GM19328 (cell line): ENCODE results near the gene AFF3.
"Not testable (repeated sequence)": the region's sequence is repeated elsewhere in the genome, so short reads cannot be mapped to it uniquely, and the experiment has no call there.

Source experiments
- ATAC-seq: cut with Tn5 transposase; IDR thresholded peaks from one replicate; pipeline ENCODE4 v1.9.1; 2021; ENCODE audit warnings: mild to moderate bottlenecking, moderate library complexity; ENCODE audit not compliant: unreplicated experiment

The AFF3 gene

DNA sequence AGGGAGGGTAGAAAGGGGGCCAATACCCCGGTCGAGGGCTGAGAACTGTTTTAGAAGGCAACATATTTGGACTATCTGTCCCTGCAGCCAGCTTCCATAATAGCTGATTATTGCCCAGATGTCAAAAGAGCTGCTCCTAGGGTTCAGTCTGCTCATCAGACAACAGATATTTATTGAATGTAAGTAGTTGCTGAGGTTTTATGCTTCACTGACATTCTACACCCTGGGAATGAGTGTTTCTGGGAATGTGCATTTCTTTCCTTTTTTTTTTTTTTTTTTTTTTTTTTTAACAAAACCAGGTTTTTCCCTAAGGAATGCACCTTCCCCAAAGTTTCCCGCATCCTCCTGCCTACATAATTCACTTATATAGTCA, 33.8 kb downstream of the AFF3 start:
- not testable (repeated sequence) for ATAC-seq

DNA sequence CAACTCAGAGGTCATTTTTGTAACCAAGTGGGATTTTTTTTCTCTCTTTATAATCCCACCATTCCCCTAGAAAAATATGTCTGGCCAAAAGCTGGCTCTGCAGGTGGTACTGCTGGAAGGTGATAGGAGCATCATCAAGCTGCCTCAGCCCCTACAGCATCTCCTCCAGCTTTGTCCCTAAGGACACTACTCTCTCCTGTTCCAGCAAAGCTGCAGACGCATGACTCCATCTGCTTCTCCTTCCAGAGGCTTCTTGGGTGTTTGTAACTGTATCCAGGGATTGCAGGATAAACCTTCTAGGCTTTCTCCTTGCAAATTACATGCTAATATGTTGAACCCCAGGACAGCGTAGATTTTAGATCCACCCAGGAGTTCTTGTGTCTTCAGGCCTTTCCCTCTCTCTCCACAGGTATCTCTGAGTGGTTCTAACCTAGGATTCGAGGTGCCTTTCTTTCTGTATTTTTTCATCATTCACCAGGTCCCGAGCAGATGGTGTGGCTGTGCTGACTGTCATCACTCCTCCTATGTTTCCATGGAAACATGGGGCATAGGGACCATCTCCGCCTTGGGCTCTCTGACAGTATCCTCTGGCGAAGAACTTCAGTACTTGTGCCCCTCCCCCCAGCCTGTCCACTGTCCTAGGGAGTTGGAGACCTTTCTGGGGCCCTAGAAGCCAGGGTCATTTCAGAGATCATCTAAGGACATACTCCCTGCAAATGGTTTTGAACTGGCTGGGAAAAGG, 34.3 kb downstream of the AFF3 start:
- no peak for ATAC-seq

DNA sequence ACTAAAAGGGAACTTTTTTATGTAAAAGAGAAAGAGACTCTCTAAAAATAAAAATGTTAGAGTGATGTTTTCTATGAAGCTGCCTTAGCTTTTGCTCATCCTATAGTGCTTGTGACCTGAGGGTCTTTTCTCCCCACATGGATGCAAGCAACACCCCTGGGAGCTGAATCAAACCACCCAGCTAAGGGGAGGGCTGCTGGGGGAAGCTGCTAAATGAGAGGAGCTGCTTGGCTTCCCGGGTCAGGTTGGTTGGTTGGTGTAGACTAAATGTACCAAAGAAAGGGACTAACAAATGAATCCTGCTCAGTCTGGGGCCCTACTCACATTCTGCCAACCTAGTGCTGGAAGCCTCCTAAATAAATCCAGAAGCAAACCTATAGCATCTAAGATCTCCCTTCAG, 35.0 kb downstream of the AFF3 start:
- ATAC-seq = no peak

DNA sequence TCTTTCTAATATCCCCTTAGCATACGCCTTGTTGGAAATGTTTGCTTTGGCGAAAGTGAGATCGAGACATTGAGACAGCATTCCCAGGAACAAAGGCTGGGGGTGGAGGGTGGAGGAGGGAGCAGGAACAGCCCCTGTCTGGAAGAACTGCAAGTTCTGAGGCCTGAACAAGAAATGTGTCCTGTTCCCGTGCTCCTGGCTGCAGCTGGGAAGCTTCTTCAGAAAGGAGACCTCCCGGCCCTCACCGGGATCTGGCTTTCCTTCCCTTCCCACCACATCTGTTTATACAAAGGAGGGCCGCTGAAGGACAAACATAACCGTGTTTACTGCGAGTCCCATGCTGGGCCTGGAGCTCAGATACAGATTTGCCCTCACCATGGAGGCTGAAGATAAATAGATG, 35.9 kb downstream of the AFF3 start:
- no peak for ATAC-seq

DNA sequence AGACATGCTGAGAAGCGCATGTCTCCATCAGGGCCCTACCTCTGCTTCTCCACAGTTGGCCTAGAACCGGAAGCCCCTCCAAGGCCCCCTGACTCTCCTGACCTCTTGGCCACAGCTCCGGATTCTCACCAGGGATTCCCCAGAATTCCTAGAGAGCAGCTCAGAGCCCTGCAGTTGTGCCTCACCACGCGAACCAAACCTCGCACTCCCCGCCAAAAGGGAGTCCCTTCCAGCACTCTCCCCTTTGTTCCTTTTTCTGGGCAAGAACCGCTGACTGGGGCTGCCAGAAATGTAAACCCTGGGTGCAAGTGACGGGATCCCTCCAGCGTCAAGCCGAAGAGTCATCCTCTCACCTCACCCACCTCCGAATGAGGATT, 36.7 kb downstream of the AFF3 start:
- ATAC-seq = no peak

DNA sequence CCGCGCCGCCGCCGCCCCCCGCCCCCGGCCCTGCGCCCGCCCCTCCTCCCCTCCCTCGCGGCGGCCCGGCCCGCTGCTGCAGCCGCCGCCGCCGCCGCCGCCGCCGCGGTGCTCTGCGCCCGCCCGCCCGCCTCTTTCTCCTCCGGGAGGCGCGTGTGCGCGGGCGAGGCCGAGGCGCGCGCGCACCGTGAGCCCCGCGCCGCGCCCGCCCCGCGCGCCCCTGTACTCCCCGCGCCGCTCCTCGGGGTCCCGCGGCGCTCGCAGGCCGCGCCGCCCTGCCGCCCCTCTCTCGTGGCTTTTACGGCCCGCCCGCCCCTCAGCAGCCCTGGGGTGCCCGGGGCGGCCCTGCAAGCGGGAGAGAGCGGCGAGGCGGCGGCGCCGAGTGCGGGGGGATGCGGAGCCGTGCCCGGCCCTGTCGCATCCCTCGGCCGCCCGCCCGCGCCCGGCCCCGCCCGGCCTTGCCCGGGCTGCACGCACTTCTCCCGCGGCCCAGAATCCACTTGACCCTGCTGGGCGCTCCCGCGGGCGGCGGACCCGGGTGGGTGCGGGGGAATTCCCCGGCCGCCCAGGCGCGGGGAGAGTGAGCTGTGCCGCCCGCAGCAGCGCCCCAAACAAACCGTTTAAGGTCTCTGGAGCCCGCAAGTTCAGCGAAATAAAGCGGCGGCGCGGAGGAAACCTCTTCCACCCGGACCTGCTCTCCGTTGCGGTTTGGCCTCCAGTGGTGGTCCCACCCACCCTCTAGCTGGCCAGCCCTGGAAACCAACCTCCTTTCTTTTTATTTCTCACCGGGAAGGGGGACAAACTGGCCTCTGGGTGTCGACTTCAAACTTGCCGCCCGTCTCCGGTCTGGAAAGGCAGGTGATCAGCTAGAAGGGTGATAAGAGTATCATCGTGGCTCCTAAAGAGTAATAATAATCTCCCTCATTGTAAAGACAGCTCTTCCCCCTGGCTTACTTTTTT, 37.4 kb downstream of the AFF3 start:
- ATAC-seq = no peak

DNA sequence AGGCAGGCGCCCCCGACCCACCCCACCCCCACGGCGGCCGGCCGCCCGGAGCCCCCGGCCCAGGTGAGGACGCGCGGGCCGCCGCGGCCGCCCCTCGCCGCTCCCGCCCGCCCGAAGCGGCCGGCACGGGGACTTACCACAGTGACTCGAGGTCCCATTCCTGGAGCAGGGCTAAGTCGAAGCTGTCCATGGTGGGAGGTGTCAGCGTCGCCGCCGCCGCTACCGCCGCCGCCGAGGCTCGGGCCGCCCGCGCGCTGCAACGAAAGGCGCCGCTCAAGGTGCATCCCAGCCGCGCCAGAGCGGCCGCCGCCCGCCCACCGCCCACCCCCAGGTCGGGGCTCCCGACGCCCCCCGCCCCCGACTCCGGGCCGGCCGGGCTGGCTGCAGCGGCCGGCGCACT, 38.1 kb downstream of the AFF3 start:
- not testable (repeated sequence) for ATAC-seq

DNA sequence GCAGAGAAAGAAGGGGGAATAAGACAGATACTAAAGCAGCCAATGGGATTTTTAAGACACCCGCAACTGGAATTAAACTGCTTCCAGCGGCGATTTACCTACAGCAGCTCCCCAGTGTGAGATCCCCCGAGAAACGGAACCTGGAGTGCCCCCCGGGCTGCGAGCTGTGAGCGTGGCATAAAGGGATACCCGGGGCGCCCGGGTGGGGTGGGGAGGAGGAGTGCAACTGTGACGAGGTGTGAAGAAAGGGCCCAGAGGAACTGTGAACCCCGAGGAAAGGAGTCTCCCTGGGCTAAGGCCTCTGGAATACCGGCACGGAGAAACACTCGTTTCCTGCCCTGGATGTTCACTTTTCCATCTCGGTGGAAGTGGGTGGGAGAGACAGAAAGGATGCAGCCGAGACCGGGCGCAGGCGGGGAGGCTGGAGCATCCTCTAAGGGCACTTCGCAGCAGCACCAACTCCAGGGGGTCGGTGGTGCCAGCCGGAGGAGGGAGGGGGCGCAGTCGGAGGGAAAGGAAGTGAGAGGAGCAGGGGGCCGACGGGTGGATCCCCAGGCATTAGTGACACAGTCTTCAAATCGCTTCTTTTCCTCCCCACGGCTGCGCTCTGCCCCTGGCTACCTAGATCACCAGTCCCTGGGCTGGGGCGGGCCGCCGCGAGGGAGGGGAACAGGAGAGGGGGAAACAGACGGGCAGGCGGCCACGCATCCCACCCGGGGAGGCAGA, 38.7 kb downstream of the AFF3 start:
- not testable (repeated sequence) for ATAC-seq

DNA sequence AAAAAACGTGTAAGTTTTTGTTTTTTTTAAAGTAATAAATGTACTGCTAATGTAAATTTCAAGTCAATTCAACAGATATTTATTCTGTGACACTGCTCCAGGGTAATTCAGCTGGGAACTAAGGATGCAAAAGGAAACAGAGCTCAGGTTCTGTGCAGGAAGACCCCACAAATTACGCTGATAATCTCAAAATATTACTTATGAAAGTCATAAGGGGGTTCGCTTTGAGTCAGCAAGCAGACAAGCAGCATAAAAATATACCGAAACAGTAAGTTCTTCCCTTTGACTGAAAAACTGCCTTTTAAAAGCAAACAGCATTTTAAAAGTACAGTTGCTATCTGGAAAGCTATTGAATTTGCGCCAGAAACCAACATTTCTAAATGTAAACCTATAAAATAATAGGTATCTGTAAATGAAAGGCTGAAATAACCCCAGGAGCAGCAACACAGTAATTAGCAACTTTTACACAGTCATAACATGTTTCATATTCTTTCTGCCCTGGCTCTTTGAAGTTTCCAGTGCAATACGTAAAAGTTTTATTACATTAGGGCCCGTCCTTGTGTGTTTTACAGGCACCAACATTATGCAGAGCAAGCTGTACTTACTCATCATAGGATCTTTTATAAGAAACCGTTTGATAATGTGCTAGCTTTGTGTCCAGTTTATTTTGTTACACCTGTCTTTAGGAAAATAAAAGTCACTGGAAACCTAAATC, 39.8 kb downstream of the AFF3 start:
- not testable (repeated sequence) for ATAC-seq

DNA sequence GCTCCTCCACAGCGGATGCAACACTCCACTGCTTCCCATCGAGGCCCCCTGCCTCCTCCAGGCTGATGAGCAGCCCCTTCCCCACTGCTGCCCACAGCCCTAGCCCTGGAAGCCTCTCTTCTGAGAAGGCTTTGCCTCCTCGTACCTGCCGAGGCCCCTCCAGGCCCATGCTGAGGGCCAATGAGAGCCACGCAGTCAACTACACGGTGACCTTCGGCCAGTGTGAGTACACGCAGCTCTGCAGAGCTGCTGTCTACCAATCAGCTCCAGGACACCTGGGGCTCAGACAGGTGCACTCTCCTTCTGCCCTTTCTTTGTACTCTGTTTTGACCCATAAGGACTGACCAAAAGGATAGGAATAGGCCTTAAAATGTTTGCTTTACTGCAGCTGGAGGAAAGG, 43.5 kb downstream of the AFF3 start:
- not testable (repeated sequence) for ATAC-seq

DNA sequence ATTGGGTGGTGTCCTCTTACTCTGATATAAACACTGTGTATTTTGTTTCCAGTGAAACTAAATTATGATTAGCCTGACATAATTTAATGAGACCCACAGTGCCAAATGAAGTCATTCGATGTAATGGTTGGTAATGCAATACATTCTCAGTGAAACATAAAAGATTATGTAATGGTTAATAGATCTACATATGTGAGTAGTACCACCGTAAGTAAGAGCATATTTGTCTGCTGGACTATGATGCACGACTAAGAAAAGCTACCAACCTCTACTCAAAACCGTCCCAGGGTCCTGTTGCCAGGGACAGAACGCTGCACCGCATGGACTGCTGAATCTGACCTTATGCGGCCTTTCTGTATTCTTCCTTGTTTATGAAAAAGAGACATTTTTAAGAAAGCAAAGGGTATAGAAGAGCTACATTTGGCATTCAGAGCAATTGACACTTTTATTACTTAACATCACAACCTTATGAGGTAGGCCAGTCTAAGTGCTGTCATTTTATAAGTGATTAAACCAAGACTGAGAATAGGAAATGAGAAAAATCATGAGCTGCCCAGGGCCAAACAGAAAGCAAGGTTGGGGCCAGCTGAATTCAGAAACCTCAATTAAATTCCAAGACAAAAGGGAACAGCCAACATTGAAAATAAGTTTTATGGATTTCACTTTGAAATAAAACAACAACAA, 44.6 kb downstream of the AFF3 start:
- ATAC-seq = not testable (repeated sequence)

DNA sequence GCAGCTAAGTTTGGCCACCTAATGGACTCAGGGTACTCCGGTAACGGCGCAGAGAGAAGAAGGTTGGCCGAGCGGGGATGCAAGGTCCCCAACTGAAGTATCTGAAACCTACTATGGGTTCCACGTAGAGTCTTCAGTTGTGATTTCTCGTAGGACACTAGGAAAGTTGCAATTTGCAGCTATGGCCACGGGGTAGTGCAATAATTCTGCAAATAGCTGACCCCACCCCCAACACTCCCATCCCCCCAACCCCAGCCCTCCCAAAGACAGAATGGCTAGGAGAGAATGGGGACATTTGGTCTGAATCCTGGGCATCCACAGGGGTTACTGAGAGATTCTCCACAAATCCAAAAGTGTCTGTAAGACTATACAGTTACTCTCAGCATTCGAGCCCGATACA, 46.5 kb downstream of the AFF3 start:
- ATAC-seq = not testable (repeated sequence)

DNA sequence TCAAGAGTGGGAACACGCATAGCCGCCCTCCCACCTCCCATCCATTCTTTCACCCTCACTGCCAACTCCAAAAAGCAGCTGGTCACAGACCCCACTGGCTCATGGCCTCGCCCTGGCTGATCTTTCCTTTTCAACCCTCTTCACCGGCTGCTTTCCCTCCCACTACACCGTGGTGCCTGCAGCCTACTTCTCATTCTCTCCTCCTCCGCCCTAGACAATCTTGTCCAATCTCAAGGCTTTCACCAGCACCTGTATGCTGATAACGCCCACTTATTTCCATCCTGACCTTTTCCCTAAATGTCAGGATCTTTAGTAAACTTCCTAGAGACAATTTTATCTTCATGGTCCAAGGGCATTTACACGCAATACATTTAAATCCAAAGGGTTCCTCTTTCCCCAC, 50.6 kb downstream of the AFF3 start:
- ATAC-seq = not testable (repeated sequence)

DNA sequence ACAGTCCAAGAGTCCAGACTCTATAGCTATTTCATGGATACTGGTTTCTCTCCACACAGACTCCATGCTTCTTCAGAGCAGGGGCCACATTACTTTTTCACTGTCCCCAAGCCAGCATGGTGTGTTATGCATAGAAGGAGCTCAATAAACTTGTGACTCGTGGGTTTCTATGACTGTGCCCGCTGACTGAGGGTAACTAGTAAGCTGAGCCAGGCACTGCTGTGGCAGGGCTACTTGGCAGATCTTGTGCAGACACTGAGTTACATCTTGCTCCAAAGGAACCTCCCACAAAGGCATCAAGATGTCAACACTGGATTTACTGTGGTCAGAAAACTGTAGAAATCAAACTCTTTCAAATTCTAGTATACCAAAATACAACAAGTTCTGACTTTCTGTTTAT, 56.6 kb downstream of the AFF3 start:
- ATAC-seq = not testable (repeated sequence)

DNA sequence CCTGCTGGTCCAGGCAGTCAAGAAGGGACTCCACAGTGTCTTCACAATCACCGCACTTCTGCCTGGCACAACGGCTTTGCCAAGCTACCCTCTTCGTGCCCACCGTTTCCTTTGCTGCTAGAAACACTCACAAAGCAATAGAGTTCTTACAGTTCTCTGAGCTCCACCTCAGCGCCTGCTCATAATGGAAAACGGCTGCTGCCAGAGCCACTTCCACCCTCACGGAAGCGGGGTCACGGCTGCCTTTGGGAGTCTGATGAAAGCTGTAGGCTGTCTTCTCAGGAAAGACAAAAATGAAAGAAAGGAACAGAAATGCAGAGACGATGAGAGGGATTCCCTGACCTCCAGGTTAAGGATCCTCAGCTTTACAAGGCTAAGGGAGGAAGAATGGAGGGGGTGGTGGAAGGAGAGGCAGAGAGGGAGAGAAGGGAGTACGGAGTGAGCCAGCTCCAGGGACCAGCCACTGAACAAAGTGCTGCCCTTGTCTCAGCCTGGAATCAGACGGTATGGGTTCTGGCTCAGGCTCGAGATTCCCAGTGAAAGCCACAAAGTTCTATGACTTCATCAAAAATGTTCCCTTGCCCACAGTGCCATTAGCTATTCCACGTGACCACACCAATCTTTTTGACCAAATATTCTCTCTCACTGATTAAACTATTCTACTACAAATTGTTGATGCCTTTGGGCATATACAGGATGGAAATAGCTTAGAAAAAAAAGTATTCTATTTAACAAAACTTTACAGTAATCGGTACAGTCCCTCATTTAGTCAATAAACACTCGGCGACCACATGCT, 58.8 kb downstream of the AFF3 start:
- ATAC-seq = not testable (repeated sequence)

DNA sequence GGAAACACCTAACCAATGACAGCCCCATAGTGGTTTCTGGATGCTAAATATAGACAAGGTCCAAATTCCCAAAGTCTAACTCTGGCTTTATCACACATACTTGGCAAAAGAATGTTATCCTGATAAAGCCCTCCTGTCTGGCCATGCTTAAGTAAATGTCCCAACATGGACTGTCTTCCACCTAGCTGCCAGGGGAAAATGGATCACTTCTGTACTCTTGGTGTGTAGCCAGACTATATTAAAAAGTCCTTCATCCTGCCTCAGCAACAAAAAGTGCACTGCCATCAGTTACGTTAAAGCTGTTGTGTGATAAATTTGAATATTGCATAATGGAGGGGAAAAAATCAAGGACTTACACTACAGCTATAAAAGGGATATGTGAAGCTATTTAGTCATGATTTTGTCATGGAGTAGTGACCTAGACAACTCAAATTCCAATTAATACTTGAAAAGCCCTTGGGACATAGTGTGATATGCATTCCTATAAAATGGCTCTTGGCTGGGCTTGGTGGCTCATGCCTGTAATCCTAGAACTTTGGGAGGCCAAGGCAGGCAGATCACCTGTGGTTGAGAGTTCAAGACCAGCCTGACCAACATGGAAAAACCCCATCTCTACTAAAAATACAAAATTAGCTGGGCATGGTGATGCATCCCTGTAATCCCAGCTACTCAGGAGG, 60.0 kb downstream of the AFF3 start:
- ATAC-seq = not testable (repeated sequence)

DNA sequence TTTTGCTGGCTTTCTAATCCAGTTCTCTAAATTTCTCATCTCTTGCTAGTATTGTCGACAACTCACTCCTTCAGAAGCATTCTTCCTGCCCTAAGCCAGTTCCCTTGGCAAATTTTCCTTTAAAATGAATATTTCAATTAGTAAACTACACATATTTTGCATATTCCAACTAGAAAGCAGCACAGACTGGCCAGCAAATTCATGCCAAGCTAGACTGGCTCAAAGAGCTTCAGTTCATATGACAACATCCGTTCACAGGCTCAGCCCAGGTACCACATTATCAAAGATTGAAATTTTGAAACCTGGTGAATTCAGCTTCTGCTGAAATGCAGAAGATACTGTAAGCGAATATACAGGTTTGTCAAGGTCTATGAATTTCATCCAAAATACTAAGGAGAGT, 64.5 kb downstream of the AFF3 start:
- ATAC-seq = no peak

DNA sequence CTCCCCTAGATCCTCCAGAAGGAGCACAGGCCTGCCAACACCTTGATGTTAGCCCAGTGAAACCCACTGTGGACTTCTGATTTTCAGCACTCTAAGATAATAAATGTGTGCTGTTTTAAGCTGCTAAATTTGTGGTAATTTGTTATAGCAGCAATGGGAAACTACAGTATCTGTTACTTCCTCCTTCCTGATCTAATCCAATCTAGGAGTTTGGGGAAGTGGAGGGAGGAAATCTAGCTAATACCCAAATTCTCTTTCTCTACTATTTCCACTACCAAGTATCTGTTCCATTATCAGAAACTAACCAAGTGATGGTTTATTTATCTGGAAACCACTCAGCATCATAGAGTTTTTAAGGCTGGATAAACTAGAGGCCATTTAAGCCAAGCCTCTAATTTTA, 64.9 kb downstream of the AFF3 start:
- no peak for ATAC-seq

DNA sequence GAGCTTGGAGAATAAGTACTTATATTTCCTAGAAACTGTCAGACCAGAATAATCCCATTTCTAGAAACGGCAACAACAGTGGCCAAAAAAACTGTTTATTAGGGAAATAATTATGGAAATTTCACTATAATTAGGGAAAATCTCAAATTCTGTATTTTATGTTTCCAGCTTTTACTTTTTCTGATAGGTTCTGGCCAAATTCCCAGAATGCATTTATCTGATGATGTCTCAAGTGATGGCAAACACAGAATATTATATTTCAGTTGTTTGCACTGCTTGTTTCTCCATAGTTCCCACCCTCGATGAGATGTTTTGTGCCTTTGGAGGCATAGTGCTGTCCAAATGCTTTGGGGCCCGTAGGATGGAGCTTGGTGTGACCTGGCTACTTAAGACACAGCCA, 66.9 kb downstream of the AFF3 start:
- no peak for ATAC-seq
